Esophagus mucosa (tissue), 1 donor: ENCODE results near the gene ARSD. TPM values are rescaled to one million over a fixed set of nuclear protein-coding genes. Genes with fewer than 3 reads are reported as not detected.
"Not testable (repeated sequence)": the region's sequence is repeated elsewhere in the genome, so short reads cannot be mapped to it uniquely, and the experiment has no call there.

ENCODE experiments used
- ATAC-seq: fragments of 200-7000 bp; cut with Tn5 transposase; one replicate; pipeline ENCODE4 v1.9.1; 2020
- total RNA-seq: library from RNA; stranded (reverse); gene quantifications from one replicate; pipeline ENCODE4 v1.2.4, GENCODE V29; 2023
- donor health status: DM: yes; HTN: yes; CAD: no.

The ARSD gene
- total RNA-seq, 1 donor from 2014 or later = 33.3 TPM

DNA sequence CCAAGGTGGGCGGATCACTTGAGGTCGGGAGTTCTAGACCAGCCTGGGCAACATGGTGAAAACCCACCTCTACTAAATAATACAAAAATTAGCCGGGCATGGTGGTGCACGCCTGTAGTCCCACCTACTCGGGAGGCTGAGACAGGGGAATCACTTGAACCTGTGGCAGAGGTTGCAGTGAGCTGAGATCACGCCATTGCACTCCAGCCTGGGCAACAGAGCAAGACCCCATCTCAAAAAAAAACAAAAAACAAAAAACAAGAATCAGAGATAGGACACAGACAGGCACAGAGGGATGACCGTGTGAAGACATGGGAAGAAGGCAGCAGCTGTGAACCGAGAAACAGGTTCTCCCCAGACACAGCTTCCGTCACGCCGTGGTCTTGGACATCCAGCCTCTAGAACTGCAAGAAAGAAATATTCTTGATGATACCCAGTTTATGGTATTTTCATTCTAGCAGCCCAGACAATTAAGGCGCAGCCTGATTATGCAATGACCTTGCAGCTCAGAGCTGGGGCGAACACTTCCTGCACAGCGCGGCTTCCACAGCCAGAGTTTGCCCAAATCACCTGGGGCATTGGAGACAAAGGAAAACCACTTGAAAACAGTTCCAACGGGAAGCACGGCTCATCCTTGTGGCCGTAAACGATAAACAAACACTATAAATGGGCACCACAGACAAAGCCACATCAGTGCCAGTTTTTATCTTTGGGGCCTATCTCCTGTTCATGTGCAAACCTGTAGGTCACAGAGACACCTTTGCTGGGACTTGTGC, 4.2 kb upstream of the ARSD start:
- peak; percentile 16 for ATAC-seq

GRCh38 chrX:2931612-2932011, 2.5 kb upstream of the ARSD start:
- no peak for ATAC-seq

DNA sequence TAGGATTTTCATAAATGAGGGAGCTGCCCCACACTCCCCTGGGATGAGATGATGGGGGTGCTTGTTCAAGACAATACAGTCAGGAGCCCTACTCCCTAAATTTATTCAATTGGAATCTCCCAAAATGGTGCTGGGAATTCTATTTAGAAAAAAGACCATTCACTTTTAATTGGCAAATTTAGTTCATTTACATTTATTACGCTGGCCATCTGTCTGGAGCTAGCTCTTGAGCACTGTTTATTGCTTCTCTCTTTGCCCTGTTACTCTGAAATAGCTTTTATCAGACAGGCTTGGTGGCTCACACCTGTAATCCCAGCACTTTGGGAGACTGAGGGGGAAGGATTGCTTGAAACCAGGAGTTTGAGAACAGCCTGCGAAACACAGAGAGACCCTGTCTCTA, 2.0 kb upstream of the ARSD start:
- ATAC-seq = no peak

GRCh38 chrX:2928191-2928582, 952 bp downstream of the ARSD start:
- peak; percentile 2 for ATAC-seq

DNA sequence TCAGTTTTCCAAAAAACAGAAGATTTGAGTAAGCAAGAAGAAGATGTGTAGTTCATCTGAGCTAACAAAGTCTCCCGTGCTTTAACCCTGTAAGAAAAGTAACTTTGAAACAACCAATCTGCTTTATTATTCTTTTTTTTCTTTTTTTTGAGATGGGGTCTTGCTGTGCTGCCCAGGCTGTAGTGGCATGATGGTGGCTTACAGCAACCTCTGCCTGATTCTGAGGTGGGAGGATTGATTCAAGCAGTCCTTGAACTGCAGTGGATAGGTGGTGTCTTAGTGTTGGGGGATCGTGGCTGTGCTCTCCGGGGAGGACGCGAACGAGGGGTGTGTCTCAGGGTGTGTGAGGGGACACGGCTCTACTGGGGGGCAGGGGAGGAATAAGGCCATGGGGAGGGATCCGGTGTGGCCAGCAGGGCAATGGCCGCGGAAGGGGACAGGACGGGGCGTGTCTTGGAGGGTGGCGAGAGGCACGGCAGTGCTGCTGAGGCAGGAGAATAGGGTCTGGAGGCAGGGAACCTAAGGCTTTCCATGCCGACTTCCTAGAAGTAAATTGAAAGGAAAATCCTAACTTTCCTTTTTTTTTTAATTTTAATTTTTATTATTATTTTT, 2.4 kb downstream of the ARSD start:
- ATAC-seq = no peak

GRCh38 chrX:2926255-2926654, 2.9 kb downstream of the ARSD start:
- not testable (repeated sequence) for ATAC-seq

DNA sequence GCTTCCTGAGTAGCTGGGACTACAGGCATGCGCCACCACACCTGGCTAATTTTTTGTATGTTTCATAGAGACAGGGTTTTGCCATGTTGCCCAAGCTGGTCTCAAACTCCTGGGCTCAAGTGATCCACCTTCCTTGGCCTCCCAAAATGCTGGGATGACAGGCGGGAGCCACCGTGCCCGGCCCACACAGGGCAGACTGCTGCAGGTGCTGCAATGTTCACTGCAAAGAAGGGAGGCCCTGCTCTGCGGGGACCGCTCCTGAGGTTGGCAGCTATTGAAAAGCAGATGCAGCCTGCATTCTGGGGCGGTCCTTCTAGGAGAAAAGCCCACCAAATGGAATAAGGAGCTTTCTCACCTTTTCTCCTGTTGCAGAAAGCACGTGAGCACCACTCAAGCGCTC, 5.0 kb downstream of the ARSD start:
- ATAC-seq = no peak

GRCh38 chrX:2921750-2922149, 7.4 kb downstream of the ARSD start:
- no peak for ATAC-seq

GRCh38 chrX:2921193-2921592, 7.9 kb downstream of the ARSD start:
- ATAC-seq = no peak

- ATAC-seq = no peak
Observed at GRCh38 chrX:2917767-2918166, 11.4 kb downstream of the ARSD start.

DNA sequence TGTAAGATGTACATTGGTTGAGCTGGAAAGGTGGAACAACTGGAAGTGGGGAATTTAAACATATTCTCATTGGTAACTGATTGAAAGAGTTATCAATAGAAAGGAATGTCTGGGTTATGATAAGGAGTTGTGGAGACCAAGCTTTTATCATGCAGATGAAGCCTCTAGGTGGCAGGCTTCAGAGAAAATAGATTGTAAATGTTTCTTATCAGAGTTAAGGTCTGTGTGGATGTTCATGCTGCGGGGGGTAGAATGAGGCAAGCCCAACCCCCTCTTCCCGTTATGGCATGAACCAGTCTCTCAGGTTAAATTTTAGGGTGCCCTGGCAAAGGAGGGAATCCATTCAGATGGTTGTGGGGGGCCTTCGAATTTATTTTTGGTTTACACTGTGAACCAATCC, 16.0 kb downstream of the ARSD start:
- no peak for ATAC-seq

- no peak for ATAC-seq
Observed at GRCh38 chrX:2910109-2910508, 19.0 kb downstream of the ARSD start.

DNA sequence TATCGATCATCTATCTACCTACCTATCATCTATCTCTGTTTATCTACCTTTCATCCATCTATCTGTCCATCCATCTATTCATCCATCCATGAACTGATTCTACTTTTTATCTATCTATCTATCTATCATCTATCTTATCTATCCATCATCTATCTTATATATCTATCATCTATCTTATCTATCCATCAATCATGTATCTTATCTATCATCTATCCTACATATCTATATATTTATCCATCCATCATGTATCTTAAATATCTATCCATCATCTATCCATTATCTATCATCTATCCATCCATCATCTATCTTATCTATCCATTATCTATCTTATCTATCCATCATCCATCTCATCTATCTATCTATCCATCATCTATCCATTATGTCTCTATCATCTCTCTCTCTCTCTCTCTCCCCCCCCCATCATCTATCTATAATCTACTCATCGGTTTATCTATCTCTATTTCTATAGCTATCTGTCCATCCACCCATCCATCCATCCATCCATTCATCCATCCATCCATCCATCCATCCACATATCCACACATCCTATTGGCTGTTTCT, 20.9 kb downstream of the ARSD start:
- ATAC-seq = no peak

DNA sequence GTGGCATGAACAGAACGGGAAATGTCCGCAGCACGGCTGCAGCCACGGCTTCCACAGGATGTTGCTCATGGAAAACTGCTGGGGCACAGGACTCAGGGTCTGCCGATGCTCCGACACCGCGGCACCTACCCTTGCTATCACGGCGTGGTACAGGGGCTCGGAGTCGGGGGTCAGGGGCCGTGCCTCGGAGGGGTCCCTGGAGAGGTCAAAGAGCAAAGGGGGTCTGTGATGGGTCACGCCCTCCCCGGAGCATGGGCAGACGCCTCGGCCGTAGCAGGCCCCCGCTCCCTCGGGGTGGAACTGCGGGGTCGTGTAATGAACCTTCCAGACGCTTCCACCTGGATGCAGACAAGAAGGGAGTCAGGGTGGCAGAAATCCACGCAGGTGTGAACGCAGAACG, 21.8 kb downstream of the ARSD start:
- peak; percentile 35 for ATAC-seq

- no peak for ATAC-seq
Observed at GRCh38 chrX:2903366-2903765, 25.8 kb downstream of the ARSD start.

GRCh38 chrX:2902841-2903240, 26.3 kb downstream of the ARSD start:
- ATAC-seq = no peak

GRCh38 chrX:2901367-2902036, 27.6 kb downstream of the ARSD start:
- no peak for ATAC-seq

- ATAC-seq = peak; percentile 75
Observed at GRCh38 chrX:2898846-2899512, 30.2 kb downstream of the ARSD start.

DNA sequence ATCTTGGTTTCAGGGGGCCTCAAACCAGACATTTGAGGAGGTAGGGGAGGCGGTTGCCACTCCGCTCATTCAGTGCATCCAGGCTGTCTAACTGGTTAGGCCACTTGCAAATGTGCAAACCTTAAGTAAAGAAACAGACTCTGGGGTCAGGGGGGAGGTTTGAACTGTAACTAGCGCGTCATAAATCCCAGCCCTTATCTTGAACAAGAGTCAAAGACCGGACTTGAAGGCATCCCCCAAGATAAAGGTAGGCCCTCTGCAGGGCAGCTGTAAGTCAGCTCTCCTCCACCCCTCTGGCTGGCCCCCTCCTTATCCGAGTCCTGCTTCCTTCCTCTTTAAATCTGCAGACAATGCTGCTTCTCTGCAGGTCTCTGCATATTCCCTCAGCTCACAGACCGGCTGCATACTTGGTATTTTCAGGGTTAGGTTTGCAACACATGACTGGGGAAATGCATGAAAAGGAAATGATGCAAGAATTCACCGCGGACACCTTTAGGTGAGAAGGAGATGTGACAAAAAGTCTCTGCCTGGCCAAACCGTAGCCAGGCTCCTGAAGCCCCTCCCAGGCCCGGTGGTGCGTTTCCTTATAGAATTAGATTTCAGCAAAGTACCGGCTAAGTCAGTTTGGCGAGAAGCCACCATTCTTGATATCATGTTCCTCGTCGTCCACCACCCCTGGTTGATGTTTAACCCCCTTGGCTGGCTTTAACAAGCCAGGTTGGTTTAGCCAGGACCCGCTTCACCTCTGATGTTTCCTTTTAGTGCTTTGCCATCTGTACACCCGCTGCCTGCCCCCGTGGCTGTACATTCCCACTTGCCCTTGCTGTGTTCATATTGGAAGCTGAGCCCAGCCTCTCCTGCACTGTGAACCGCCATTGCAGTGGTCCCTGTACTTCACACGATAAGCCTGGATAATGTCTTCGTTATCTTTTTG, 31.2 kb downstream of the ARSD start:
- ATAC-seq = peak; percentile 85

DNA sequence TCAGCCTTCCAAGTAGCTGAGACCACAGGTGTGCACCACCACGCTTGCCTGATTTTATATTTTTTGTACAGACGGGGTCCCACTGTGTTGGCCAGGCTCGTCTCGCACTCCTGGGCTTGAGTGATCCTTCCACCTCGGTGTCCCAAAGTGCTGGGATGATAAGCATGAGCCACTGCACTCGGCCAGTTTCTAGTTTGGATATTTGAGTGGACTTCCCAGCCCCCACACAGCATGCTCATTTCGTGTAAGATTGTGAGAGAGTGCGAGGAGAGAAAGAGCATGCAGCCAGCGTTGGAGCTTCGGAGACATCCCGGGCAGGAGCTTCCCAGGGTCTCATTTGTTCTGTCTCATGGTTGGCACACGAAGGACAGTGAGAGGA, 31.8 kb downstream of the ARSD start:
- ATAC-seq = no peak

GRCh38 chrX:2894885-2895292, 34.2 kb downstream of the ARSD start:
- ATAC-seq = no peak

GRCh38 chrX:2892816-2893215, 36.3 kb downstream of the ARSD start:
- no peak for ATAC-seq
